Suprapubic skin (tissue), 4 donors: ENCODE data around the gene MAGI1.

ENCODE experiments used
- EP300 ChIP-seq: sonication (generic); formaldehyde crosslinking; IDR thresholded peaks from one replicate; pipeline ENCODE4 v1.6.1; 2017; ENCODE audit warnings: antibody characterized with exemption
- POLR2AphosphoS5 ChIP-seq, 3 donors: sonication (generic); formaldehyde crosslinking; IDR thresholded peaks; one replicate each; pipeline ENCODE4 v1.6.1; 2017; ENCODE audit warnings: antibody characterized with exemption in 3 of 3
- TF ChIP-seq, protein P1 (sequence below), 2 donors: fragments of 200-600 bp in 1 of 2; fragments of 450-650 bp in 1 of 2; sonication (generic) in 1 of 2; IDR thresholded peaks; one replicate each; pipeline ENCODE4 v1.5.1; 2016 to 2019; ENCODE audit warnings: antibody characterized with exemption in 2 of 2, mild to moderate bottlenecking in 1 of 2, moderate library complexity in 1 of 2

GRCh38 chr3:65665915-65666314, 372.8 kb downstream of the MAGI1 start:
- TF ChIP-seq POLR2AphosphoS5 (IDR thresholded peaks at IDR 0.05) (no peak), EP300 (no peak)
- TF ChIP-seq, protein P1, sequence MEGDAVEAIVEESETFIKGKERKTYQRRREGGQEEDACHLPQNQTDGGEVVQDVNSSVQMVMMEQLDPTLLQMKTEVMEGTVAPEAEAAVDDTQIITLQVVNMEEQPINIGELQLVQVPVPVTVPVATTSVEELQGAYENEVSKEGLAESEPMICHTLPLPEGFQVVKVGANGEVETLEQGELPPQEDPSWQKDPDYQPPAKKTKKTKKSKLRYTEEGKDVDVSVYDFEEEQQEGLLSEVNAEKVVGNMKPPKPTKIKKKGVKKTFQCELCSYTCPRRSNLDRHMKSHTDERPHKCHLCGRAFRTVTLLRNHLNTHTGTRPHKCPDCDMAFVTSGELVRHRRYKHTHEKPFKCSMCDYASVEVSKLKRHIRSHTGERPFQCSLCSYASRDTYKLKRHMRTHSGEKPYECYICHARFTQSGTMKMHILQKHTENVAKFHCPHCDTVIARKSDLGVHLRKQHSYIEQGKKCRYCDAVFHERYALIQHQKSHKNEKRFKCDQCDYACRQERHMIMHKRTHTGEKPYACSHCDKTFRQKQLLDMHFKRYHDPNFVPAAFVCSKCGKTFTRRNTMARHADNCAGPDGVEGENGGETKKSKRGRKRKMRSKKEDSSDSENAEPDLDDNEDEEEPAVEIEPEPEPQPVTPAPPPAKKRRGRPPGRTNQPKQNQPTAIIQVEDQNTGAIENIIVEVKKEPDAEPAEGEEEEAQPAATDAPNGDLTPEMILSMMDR (IDR thresholded peaks at IDR 0.05): no peak
